ENCODE results near the gene ADORA2B. TPM values are rescaled to one million over a fixed set of nuclear protein-coding genes. Genes with fewer than 3 reads are reported as not detected.

The ADORA2B gene
- total and polyA plus RNA-seq, 2 of the 8 experiments (the other 6 are each of a cell fraction or from before 2014, with no cell fraction given): 2.6 to 8.2 TPM

DNA sequence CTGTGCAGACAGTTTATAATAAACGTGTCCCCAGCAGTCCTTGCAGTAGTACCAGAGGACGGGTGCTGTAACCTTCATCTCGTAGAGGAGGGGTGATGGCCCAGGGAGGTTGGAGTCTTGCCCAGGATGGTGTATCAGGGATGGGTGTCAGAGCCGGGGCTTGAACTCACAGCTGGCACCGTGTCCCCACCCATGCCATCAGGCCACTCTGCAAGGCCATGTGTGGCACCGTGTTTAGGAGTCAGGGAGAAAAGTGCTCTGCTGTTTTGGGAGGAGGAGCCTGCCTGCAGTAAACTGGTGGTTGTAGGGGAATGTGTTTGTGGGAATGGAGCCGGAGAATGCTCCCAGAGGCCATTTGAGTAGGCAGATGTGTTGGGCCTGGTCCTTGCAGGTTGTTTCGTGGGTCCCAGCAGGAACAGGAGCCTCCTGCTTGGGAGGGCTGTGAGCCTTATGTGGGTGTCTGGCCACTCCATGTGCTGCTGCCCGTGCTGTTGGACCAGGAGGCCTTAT is 1.7 kb downstream of the ADORA2B start (continued):
- TF ChIP-seq, protein P1, sequence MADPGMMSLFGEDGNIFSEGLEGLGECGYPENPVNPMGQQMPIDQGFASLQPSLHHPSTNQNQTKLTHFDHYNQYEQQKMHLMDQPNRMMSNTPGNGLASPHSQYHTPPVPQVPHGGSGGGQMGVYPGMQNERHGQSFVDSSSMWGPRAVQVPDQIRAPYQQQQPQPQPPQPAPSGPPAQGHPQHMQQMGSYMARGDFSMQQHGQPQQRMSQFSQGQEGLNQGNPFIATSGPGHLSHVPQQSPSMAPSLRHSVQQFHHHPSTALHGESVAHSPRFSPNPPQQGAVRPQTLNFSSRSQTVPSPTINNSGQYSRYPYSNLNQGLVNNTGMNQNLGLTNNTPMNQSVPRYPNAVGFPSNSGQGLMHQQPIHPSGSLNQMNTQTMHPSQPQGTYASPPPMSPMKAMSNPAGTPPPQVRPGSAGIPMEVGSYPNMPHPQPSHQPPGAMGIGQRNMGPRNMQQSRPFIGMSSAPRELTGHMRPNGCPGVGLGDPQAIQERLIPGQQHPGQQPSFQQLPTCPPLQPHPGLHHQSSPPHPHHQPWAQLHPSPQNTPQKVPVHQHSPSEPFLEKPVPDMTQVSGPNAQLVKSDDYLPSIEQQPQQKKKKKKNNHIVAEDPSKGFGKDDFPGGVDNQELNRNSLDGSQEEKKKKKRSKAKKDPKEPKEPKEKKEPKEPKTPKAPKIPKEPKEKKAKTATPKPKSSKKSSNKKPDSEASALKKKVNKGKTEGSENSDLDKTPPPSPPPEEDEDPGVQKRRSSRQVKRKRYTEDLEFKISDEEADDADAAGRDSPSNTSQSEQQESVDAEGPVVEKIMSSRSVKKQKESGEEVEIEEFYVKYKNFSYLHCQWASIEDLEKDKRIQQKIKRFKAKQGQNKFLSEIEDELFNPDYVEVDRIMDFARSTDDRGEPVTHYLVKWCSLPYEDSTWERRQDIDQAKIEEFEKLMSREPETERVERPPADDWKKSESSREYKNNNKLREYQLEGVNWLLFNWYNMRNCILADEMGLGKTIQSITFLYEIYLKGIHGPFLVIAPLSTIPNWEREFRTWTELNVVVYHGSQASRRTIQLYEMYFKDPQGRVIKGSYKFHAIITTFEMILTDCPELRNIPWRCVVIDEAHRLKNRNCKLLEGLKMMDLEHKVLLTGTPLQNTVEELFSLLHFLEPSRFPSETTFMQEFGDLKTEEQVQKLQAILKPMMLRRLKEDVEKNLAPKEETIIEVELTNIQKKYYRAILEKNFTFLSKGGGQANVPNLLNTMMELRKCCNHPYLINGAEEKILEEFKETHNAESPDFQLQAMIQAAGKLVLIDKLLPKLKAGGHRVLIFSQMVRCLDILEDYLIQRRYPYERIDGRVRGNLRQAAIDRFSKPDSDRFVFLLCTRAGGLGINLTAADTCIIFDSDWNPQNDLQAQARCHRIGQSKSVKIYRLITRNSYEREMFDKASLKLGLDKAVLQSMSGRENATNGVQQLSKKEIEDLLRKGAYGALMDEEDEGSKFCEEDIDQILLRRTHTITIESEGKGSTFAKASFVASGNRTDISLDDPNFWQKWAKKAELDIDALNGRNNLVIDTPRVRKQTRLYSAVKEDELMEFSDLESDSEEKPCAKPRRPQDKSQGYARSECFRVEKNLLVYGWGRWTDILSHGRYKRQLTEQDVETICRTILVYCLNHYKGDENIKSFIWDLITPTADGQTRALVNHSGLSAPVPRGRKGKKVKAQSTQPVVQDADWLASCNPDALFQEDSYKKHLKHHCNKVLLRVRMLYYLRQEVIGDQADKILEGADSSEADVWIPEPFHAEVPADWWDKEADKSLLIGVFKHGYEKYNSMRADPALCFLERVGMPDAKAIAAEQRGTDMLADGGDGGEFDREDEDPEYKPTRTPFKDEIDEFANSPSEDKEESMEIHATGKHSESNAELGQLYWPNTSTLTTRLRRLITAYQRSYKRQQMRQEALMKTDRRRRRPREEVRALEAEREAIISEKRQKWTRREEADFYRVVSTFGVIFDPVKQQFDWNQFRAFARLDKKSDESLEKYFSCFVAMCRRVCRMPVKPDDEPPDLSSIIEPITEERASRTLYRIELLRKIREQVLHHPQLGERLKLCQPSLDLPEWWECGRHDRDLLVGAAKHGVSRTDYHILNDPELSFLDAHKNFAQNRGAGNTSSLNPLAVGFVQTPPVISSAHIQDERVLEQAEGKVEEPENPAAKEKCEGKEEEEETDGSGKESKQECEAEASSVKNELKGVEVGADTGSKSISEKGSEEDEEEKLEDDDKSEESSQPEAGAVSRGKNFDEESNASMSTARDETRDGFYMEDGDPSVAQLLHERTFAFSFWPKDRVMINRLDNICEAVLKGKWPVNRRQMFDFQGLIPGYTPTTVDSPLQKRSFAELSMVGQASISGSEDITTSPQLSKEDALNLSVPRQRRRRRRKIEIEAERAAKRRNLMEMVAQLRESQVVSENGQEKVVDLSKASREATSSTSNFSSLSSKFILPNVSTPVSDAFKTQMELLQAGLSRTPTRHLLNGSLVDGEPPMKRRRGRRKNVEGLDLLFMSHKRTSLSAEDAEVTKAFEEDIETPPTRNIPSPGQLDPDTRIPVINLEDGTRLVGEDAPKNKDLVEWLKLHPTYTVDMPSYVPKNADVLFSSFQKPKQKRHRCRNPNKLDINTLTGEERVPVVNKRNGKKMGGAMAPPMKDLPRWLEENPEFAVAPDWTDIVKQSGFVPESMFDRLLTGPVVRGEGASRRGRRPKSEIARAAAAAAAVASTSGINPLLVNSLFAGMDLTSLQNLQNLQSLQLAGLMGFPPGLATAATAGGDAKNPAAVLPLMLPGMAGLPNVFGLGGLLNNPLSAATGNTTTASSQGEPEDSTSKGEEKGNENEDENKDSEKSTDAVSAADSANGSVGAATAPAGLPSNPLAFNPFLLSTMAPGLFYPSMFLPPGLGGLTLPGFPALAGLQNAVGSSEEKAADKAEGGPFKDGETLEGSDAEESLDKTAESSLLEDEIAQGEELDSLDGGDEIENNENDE (IDR thresholded peaks at IDR 0.05; ENCODE audit: insufficient replicate concordance, low read length): no peak
- TF ChIP-seq ASH2L (IDR thresholded peaks at IDR 0.05; ENCODE audit: low read length) (no peak), YY1 (IDR thresholded peaks at IDR 0.05; ENCODE audit: low read depth, low read length) (no peak), SRF (IDR thresholded peaks at IDR 0.05; ENCODE audit: low read depth, low read length) (no peak), MAFK (IDR thresholded peaks at IDR 0.05; ENCODE audit: low read depth, low read length) (no peak), POLR2AphosphoS5 (IDR thresholded peaks at IDR 0.05; ENCODE audit: low read depth, low read length) (no peak), CTBP2 (IDR thresholded peaks at IDR 0.05; ENCODE audit: borderline replicate concordance, insufficient read depth, insufficient read length, low read length) (no peak), CHD2 (IDR thresholded peaks at IDR 0.05; ENCODE audit: low read length) (no peak), RXRA (IDR thresholded peaks at IDR 0.05; ENCODE audit: insufficient read depth, low read depth, low read length) (no peak), SP1 (IDR thresholded peaks at IDR 0.05; ENCODE audit: low read depth, low read length) (no peak), BACH1 (IDR thresholded peaks at IDR 0.05; ENCODE audit: low read length) (no peak)
- TF ChIP-seq, protein P2, sequence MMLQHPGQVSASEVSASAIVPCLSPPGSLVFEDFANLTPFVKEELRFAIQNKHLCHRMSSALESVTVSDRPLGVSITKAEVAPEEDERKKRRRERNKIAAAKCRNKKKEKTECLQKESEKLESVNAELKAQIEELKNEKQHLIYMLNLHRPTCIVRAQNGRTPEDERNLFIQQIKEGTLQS (IDR thresholded peaks at IDR 0.05; ENCODE audit: insufficient read depth, low read depth, low read length): no peak
